ENCODE data around the gene SMG1.
"Not testable (repeated sequence)": the region's sequence is repeated elsewhere in the genome, so short reads cannot be mapped to it uniquely, and the experiment has no call there.

- not testable (repeated sequence) for TF ChIP-seq RAD21 (CRISPR knock-in tag; IDR thresholded peaks at IDR 0.05); ELK4 (CRISPR knock-in tag; IDR thresholded peaks at IDR 0.05; ENCODE audit: borderline replicate concordance); CTCF (CRISPR knock-in tag; IDR thresholded peaks at IDR 0.05); ZXDC (CRISPR knock-in tag; IDR thresholded peaks at IDR 0.05); ARID4A (CRISPR knock-in tag; IDR thresholded peaks at IDR 0.05; ENCODE audit: borderline replicate concordance); SOX13 (IDR thresholded peaks at IDR 0.05); SOX13 (CRISPR knock-in tag; conservative IDR thresholded peaks at IDR 0.05 in 1 of 2, IDR thresholded peaks at IDR 0.05 in 1 of 2); TFDP1 (CRISPR knock-in tag; IDR thresholded peaks at IDR 0.05; ENCODE audit: borderline replicate concordance); ARID3A (IDR thresholded peaks at IDR 0.05; ENCODE audit: low read depth, low read length)
Observed at GRCh38 chr16:18930095-18930494, 3.9 kb upstream of the SMG1 start.
